GM19043 (cell line): ENCODE results near the gene COL1A1.

Experiments
- ATAC-seq: cut with Tn5 transposase; IDR thresholded peaks from one replicate; pipeline ENCODE4 v1.9.1; 2021; ENCODE audit warnings: low read depth; ENCODE audit not compliant: unreplicated experiment

The COL1A1 gene

DNA sequence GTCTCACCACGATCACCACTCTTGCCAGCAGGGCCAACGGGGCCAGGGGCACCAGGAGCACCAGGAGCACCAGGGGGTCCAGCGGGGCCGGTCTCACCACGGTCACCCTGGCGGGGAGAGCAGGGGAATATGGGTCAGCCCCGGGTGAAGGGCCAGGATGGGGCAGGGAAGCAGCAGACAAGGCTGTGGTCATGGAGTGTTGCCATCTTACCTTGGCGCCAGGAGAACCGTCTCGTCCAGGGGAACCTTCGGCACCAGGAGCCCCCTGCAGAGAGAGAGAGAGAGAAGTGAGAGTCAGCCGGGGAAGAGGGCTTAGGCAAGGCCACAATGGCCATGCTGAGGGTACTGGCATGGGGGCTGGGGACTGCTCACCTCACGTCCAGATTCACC is 12.9 kb downstream of the COL1A1 start:
- ATAC-seq = no peak

DNA sequence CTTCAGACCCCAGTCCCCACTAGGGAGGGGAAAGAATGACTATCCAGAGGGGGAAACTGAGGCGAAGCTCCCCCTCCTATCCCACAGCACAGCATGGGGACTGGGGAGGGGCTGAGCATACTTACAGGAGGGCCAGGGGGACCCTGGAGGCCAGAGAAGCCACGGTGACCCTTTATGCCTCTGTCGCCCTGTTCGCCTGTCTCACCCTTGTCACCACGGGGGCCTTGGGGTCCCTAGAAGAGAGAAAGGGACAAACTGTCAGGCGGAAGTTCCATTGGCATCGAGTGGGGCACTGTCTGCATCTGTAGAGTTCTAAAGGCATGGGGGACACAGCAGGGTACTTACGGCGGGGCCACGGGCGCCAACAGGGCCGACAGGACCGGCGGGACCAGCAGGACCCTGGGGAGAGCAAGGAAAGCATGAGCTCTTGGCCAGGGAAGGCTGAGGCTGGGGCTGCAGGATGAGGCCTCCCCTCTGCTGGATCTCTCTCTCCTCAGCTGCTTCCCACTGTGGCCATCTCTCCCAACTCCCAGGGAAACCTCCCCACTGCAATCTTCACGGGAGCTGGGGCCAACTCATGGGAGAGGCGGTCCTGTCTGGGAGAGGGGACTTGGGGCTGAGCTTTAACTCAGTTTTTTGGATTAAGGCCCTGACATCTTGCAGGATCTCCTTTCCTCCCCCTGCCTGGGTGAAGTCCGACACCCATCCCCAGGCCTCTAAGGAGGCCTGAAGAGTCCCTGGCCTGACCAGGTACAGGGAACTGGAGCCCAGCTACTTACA is 13.5 kb downstream of the COL1A1 start:
- ATAC-seq = no peak

DNA sequence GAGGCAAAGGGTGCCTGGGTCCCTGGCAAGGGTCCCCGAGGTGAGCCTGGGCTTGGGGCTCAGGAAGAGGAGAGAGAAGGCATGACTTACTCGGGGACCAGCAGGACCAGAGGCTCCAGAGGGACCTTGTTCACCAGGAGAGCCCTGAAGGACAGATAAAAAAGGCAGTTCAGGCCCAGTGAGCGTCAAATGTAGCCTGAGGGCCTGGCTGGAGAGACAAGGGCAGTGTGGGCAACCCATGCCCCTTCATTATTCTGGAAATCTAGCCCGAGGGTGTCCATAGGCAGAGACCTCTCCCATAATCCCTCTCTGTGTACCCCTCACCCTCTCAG is 14.1 kb downstream of the COL1A1 start:
- ATAC-seq = no peak

DNA sequence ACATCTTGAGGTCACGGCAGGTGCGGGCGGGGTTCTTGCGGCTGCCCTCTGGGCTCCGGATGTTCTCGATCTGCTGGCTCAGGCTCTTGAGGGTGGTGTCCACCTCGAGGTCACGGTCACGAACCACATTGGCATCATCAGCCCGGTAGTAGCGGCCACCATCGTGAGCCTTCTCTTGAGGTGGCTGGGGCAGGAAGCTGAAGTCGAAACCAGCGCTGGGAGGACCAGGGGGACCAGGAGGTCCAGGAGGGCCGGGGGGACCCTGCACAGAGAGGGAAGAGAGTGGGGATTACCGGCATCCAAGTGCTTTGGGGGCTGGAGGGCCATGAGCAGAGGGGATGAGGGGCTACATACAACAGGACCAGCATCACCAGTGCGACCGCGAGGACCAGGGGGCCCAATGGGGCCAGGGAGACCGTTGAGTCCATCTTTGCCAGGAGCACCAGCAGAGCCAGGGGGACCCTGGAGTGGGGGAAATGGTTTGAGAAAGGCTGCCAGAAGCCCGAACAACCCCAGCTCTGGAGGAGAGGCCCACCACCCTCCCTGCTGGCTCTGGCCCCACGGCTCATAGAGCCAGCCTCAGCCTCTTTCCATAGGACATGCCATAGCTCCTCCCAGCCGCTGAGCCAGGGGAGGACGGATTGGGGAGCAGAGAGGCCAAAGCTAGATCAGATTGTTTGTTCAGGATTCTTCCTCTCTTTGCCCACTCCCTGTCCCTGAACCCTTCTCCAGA is 14.6 kb downstream of the COL1A1 start:
- no peak for ATAC-seq

DNA sequence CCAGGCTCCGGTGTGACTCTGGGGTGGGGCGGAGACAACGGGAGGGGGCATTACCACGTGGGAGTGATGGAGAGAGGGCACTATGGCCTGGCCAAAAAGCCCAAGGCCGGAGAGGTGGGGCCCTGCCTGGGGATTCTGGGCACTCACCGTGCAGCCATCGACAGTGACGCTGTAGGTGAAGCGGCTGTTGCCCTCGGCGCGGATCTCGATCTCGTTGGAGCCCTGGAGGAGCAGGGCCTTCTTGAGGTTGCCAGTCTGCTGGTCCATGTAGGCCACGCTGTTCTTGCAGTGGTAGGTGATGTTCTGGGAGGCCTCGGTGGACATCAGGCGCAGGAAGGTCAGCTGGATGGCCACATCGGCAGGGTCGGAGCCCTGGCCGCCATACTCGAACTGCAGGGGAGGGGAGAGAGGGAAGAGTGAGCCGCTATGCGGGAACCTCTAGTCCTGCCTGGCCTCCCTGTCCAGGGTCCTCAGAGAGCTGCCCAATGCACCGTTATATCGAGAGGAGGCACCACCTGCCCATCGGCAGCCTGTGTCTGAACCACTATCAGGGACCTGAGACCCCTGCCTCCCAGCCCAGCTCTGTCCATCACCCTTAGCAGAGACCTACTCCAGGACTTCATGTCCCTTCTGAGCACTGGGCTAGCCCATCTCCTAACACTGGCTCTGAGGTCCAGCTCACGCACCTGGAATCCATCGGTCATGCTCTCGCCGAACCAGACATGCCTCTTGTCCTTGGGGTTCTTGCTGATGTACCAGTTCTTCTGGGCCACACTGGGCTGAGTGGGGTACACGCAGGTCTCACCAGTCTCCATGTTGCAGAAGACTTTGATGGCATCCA is 15.6 kb downstream of the COL1A1 start:
- ATAC-seq = no peak

DNA sequence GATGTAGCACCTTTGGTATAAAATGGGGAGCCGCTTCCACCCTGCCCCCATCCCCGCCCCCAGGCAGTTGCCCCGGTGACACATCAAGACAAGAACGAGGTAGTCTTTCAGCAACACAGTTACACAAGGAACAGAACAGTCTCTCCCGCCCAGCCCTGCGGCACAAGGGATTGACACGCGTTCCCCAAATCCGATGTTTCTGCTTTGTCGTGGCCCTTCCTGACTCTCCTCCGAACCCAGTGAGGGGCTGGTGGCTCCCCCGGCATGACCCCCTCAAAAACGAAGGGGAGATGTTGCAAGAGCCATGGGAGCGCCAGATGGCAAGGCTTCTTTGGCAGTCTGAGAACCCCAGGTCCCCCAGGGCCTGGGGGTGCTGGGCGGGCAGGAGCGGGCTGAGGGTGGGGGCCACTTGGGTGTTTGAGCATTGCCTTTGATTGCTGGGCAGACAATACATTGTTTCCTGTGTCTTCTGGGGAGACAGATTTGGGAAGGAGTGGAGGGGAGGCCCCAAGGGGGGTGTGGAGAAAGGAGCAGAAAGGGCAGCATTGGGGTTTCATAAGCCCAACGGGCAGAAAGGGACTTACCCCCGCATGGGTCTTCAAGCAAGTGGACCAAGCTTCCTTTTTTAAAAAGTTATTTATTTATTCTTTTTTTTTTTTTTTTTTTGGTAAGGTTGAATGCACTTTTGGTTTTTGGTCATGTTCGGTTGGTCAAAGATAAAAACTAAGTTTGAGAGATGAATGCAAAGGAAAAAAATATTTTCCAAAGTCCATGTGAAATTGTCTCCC is 16.6 kb downstream of the COL1A1 start:
- no peak for ATAC-seq

DNA sequence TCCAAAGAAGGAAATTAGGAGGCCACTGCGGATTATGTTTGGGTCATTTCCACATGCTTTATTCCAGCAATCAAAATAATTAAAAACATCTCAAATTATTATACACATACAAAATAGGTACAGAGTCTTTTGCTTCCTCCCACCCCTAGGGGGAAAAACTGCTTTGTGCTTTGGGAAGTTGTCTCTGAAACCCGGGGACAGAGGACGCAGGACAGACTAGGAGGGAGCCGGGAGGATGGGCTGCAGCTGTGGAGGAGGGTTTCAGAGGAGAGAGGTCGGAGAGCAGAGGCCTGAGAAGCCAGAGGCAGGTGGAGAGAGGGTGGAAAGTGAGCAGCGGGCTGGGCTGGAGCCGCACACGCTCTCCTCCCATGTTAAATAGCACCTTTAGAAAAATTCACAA is 17.4 kb downstream of the COL1A1 start:
- ATAC-seq = no peak

DNA sequence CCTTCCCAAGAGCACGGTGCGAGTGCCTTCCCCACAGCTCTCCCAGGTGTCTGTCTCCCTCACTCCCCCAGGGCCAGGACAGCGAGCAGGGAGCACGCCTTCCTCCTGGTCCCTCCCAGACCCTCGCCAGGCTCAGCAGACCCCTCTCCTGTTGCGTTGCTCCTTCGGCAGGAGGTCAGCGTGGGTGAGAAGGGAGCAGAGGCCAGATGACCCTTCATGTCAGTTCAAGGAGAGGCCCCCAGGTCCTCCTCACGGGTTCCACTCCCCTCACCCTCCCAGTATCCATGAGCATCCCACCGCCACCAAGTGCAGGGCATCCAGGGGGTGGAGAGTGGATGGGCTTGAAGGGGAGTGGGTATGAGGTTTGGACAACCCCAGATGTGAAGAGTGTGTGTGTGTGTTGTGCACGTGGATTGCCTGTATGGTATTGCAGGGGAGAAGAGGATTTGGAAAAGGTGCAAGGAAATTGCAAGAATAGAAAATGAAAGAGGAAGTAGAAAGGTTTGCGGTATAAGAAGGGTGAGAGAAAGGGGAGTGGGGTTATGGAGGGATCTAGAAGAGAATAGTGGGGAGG is 17.9 kb downstream of the COL1A1 start:
- ATAC-seq = no peak

DNA sequence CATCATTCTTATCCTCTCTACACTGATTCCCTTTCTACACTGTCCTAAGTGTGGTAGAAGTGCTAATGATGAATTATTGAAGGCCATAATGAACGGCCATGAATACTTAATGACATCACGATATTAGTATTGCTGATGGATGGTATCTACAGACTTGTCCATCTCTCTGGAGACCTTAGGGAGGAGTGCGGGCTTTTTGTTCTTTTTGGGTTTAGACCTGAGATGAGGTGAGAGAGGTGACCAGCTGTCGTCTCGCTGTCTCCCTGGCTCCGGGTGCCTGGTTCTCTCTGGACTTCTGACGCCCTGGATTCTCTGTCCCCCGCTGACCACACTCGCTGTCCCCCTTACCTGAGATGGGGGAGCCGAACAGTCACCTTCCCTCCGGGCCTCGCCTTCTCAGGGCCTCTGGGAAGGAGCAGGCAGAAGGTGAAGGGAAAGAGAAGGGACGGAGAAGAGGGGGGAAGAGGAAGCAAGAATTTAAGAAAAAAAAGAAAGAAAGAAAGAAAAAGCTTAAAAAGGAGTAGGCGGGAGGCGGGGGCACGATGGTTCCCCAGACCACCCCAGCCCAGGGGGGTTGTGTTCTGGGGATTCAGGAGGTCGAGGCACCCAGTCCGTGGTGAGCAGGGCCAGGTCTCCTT is 18.5 kb downstream of the COL1A1 start:
- no peak for ATAC-seq

DNA sequence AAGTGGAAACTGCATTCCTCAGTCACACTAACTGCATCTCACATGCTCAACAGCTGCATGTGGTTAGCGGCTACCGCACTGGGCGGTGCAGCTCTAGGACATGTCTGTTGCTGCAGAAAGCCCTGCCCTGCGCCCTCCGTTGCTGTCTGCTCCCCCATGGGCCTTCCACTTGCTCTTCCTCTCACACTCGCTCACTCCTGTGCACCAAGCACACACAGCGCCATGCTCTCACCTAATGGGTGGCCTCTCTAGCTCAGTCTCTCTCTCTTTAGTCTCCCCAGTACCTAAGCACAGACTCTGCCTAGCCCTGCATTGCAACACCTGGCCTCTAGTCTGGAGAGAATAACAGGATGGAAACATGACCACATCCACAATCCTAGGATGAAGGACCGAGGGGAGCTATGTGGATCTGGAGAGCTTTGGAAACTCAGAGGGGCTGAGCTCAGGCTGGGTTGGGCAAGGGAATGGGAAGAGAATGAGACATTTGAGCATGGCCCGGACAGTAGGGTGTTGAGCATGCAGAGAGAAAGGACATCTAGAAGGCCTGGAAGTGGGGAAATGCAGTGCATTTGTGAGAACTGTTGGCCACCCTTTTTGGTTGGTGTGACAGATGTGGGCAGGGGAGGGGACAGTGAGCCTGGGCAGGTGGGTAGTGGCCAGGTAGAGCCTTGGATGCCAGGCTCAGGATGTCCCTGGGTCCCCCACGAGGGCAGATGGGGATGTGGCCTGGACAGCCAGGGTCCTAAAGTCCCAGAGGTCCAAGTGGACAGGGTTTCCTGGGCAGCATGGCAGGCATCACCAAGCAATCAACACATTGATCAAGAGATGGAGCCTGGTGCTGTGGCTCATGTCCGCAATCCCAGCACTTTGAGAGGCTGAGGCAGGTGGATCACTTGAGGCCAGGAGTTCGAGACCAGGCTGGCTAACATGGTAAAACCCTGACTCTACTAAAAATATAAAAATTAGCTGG is 19.6 kb downstream of the COL1A1 start:
- ATAC-seq = no peak

DNA sequence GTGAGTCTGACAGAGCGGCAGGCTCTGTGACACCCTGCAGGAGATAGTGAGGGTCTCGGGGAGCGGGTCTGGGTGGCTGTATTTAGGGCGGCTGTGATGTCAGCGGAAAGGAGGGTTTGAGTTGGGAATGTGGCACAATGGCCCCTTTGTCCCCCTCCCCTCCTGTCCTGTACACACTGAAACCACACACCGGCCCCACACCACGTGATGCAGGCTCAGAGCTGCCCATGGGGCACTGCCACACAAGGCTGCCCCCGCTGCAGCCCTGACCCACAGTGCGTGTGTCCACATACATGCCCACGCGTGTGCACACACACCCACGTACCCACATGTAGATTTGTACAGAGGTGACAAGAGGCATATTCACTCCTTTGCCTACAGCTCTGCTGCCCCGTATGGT is 20.3 kb downstream of the COL1A1 start:
- ATAC-seq = no peak

DNA sequence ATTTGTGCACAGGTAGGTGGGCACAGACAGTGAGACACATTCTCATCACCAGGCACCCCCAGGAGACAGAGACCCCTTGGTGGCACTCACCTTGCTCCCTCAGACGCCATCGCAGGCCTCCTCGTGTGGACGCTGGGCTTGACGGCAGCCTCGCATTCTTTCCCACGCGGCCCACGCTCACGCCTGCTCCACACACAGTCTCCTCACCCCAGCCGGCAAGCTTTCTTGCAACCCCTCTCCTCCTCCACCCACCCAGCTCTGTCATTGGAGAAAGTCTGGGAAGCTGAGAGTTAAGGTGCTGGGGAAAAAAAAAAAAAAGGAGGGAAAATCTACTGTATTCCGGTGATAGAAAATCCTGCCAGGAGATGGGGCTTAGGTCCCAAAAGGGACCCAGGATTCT is 20.8 kb downstream of the COL1A1 start:
- no peak for ATAC-seq

DNA sequence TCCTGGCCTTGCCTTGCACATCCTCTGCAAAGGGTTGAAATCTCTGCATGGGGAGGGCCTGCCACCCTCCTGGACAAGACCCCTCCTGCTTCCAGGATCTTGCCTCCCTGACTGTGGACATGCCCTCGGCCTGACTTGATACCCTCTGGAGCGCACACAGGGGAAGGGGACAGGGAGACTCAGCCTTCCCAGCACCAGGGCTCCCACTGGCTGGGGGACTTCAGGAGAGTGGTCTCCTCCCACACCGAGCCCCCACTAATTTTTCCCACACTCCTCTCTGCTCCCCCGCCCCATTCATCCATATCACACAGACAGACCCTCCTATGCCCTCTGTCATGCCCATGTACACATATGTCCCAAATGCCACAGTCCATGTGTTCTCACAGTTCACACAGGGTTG is 21.3 kb downstream of the COL1A1 start:
- ATAC-seq = no peak

DNA sequence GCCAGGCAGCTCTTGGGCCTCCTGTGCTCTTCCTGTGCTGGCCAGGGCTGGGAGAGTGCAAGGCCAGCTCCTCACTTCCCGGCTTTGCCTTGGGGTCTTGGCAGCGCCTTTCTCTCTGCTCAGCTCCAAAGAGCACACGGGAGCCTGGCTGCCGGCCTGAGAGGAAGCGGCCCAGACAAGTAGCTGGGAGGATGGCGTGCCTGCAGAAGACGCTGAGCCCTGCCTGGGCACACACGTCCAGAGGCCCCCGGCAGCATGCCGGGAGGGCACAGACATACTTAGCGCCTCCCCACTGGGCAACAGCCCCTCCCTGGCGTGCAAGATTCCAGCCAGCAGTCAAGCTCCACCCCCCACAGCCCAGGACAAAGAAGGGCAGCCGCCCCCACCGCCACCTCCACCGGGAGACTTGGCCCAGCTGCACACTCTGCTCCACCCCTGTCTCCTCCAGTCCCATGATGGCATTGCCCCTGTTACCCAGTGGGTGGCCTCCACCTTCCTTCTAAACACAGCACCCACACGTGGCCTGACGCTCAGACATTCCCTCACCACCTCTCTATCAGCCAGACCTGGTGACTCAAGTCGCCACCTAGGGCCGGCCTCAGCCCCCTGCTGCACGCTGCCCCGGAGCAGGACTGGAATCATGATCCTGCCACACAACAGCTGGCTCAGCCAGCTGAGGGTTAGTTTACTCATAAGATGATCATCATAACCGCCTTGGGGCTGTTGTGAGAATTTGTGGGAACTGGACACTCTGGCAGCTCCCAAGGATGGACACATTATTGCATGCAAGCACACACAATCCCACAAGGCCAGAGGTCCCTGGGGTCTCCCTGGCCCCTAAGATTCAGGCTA is 23.2 kb downstream of the COL1A1 start:
- ATAC-seq = peak; percentile 55

DNA sequence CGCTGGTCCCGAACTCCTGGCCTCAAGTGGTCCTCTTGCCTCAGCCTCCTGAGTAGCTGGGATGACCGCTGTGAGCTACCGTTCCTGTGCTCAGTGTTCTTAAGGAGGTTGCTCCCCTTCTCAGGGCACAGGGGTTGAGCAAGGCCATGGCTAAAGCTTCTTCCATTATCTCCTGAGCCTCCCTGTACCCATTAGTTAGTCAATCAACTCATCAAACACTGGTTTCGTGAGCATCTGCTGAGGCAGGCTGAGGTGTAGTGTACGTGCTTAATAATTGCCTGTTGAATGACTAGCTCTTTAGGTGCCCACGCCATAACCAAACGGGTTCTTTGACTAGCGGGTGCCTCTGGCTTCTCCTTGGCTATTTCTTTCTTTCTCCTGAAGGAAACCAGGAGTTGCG is 24.0 kb downstream of the COL1A1 start:
- ATAC-seq = no peak

DNA sequence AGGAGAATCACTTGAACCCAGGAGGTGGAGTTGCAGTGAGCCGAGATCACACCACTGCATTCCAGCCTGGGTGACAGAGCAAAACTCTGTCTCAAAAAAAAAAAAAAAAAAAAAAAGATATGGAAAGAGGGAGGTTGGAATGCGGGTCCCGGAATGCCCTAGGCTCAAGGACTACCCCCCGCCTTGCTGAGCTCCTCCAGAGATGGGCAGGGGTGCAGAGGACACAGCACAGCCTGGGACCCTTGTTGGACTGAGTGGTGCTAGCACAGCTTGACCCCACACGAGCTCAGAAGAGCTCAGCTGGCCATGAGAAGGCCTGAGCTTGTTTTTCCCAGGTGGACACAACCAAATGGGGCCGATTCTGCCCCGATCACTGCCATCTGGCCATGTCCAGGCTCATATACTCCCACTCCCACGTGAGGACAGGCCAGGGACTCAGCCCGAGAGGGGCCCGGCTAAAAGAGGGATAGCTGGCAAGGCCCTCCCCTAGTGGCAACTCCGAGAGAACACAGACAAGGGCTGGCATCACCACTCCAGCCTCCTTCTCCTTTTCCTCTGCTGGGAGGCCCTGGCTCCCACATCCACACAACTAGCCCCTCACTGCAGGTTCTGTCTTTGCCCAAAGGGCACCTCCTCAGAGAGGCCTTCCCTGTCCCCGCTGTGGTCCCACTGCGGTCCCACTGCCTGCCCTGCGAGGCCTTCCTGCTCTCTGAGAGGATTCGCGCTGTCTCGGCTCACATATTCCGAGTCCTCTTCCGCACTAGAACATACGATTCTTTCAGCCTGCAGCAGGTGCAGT is 24.7 kb downstream of the COL1A1 start:
- no peak for ATAC-seq
